GM21423 (cell line): ENCODE data around the gene SREBF2.

Experiments
- ATAC-seq: cut with Tn5 transposase; IDR thresholded peaks from one replicate; pipeline ENCODE4 v1.9.1; 2021; ENCODE audit warnings: mild to moderate bottlenecking, moderate library complexity; ENCODE audit not compliant: unreplicated experiment

SREBF2 gene

DNA sequence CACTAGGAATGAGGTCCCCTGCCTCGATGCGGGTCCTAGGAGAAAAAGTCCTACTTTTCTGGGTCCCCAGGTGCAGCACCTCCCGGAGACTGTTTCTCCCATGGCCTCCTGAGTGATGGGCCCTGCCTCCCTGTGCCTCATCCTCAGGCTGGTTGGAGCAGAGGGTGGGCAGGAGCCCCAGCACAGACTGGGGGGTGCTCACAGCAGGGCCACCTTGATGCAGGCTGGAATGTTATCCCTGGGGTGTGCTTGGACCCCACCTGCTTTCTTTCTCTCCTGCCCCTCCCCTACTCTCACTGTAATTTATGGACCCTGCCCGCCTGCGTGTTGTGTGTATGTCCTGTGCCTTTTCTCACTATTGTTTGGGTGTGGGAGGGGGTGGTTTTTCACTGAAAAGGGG is 73.9 kb downstream of the SREBF2 start:
- no peak for ATAC-seq

DNA sequence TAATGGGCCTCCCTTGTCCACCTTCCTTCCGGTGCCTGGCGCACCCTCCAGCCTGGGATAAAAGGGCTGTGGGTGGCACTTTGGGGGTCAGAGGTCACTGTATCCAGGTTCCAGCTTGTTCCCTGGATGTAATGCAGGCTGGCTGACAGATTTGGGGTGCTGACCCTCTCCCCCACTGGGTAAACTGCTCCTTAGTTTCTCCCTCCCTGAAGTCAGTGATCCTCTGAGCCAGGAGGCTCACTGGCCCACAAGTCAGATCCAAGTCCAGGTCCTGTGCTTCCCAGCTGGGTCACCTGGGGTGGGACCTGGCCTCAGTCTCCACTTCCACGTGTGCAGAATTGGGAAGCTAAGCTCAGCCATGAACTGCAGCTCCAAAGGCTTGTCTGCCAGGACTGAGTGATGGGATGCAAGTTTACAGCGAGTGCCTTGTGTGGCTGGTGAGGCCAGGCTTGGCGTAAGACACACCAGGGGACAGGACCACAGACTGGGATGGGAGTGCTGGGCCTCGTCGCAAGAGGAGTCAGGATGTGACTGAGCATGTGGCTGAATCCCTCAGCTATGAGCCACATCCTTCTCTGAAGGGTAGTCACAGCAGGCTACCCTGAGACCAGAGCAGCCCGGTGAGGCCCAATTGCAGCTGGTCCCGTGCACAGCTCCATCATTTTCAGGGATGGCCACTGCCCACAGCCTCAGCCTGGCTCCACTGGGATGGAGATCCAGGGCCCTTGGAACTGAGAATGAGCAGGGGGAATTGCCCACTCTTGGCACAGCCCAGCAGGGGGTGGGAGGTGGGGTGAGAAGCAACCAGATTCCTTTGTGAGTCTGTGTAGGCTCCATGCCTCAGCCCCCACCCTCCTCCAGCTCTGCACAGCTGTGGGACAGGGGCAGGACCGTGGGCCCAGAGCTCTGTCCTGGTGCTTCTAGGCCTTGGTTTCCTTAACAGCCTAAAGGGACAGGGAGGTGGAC is 74.8 kb downstream of the SREBF2 start:
- ATAC-seq, result no peak

DNA sequence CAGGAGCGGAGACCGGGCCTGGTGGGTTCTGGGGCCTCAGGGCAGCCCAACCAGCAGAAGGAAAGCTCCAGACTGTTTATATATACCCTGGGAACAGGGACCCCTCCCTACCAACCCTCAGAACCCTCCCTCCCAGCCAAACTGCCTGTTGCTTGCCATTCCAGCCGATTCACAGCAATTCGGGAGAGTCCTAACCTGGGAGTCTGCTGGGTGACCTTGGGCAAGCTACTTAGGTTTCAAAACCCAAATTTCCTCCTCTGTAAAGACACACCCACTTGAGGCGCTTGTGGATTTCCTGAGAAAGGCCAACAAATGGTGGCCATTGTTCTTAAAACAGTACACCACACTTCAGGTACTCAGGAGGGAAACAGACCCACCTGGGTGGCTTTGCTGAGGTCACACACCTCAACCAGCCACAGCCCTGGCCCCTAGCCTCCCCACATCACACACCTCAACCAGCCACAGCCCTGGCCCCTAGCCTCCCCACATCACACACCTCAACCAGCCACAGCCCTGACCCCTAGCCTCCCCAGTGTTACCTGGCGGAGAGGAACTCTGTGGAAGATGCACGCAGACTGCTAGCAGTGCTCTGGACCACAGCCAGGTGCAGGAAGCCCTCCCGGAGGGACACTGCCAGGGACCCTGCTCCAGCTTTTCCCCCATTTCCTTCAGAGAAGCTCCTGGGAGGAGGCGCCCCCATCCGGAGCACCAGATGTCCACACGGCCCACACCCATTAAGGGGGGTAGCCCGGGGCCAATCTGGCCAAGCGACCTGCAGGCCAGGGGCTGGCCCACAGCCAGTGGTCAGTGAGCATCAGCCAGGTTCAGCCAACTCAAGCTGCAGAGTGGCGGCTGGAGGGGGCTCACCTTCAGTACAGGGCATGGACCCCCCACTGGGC is 75.8 kb downstream of the SREBF2 start:
- ATAC-seq, result no peak

GRCh38 chr22:41909310-41910049 is 76.6 kb downstream of the SREBF2 start:
- ATAC-seq, result no peak

GRCh38 chr22:41910050-41911000 is 77.4 kb downstream of the SREBF2 start:
- ATAC-seq, result no peak

DNA sequence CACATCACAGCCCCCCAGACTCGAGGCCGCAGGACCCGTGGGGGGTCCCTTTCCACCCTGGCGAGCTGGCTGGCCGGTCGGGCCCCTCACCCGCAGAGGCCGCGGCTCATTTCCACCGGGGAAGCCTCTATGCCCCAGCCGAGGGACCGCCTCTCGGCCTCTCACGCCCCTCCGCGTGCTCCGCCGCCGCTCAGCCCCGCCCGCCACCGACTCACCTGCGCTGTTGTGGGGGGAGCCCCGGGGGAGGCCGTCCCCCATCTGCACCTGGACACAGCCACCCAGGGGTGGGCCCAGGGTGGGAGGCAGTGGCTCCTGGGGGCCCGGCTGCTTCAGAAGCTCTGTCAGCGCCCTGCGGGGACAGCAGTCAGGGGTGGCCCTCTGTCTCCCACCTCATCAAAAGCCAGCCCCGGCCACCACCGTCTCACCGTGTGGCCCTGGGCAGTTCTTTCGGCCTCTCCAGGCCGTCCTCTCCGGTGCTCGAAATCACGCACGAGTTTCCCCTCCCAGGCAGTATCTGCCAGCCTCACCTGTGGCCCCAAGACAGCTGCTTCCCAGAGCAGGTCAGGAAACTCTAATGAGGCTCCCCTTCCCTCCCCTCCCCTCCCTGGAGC is 78.2 kb downstream of the SREBF2 start:
- ATAC-seq, result no peak

DNA sequence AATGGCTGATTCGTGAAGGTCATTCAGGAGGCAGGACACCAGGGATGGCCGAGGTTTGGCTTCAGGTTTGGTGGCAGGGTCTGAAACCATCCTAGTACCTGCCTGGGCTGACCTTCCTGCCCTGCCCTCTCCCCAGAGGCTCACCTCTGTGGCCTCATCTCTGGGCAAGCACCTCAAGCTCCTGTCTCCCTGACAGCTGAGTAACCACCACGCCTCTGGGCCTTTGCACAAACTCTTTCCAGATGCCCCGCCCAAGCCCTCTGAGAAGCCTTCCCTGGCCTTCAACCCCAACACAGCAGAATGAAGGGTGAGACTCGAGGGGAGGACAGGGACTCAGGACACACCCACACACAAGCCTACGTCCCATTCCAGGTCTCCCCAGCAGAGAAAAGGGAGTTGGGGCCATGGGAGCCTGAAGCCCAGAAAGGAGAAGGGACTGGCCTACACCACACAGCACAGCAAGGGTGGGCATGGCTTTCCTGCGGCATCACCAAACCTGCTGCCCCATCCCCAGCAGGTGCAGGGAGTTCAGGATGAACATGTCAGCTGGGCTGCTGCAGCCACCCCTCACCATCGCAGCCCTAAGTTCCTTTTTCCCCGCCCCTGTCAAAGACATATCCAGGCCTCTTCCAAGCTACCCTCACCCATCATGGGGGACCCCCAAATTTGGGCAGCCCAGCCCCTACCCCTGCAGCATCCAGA is 79.6 kb downstream of the SREBF2 start:
- no peak for ATAC-seq

DNA sequence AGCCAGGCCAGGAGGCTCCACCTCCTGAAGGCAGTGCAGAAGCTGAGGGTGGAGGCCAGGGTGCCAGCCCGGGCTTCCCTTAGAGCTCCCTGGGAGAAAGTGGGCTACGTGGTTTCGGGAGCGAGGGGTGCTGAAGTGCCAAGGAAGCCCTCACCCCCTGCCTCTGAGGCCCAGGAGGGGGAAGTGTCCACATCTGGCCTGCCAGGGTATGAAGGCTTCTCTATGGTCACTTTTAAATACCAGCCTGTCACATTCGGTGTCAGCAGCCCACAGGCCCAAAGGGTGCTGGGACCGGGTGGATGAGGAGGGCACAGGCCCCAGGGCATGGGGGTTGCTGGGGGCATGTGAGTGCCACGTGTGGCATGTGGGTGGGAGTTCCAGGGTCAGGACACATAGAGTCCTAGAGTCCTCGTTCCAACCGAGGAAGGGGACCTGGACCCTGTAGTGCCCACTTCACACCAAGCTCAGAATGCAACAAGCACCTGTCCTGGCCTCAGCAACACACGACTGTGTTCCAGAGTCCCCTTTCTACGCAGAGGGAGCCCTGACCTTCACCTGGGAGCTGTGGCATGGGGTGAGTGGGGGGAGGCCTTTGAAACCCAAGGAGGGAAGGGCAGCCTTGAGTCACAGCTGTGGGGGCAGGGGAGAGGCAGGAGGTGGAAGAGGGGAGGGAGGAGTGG is 80.3 kb downstream of the SREBF2 start:
- no peak for ATAC-seq

DNA sequence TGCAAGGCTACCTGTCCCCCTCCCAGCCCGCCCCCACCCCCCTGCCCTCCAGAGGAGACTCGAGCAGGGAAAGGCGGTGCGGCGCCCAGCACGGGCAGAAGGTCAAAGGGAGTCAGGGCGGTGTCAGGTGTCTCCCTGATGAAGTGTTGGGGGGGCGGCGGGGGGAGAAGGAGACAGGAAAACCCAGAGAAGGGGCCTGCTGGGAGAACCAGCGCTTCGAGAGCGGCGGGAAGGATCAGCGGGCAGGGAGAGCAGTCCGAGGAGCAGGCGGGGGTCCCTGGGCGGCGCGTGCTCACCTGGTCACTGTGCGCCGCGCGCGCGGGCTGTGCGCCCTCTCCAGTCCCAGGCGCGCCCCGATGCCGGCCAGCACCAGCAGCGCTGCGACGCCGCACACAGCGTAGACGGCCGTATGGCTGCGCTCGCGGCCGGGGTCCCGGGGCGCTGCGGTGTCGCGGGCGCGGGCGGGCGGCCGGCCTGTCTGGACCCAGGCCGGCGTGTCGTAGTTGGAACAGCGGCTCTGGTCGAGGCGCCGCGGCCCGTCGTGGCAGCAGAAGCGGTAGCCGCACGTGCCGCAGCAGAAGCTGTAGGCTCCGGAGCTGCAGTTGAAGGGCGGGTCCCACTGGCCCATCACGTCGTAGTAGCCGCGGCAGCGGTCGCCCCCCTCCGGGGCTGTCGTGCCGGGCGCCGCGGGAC is 81.1 kb downstream of the SREBF2 start:
- no peak for ATAC-seq

GRCh38 chr22:41914611-41915034 is 81.7 kb downstream of the SREBF2 start:
- no peak for ATAC-seq

GRCh38 chr22:41915035-41915785 is 82.3 kb downstream of the SREBF2 start, which contains the start of gene SHISA8:
Gene SHISA8 (minus strand): TSS chr22:41915074. CDS start chr22:41914667, 407 bp downstream.
- no peak for ATAC-seq

DNA sequence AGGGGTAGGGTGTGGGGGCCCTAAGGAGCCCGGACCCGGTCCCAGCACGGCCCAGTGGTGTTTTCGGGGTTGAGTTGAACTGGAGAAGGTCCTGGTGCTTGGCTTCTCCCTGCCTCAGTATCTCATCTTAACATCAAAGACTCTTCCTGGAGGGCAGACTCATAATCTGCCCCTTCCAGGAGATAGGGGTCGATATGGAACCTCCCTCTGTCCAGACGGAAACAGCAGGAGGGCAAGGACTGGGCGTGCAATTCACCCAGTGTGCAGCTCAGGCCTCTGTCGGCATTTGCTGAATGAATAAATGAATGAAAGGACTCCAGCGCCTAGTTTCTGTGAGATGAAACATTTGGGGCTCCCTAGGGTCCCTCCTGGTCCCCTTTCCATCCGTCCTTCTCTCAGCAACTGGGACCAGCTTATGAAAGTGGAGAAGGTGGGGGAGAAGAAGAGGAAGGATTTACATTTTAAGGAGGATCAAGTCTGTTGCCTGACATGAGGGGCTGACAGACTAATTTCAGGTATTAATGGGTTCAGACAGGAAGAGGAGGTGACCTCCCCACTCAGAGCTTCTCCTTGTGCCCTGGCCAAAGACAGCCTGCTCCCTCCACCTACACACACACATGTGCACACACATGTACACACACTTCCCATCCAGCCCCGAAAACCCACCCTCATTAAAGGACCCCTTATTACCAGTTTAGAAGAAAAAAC is 83.0 kb downstream of the SREBF2 start:
- no peak for ATAC-seq

GRCh38 chr22:41916745-41917358 is 83.9 kb downstream of the SREBF2 start:
- ATAC-seq, result no peak

DNA sequence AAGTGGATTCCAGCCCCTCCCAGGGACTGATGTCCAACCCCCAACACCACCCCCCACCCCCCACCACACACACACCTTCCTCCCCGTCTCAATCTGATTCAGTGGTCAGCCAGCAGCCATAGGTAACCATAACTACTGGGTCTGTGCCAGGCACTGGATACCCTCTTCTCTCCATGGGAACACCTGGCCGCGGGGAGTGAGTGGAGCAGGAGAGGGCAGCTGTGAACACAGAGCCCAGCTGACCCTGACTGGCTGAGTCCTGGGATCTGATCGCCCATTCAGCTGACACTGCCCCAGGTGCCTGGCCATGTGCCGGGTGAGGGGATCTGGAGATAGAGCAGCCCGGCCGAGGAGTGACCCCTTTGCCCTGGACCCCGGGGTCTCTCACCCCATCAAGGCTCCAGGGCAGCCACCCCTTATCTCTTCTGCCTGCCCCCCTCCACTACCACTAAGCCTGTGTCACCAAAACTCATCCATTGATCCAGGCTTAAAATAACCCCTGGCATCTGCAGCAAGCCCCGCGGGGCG is 84.5 kb downstream of the SREBF2 start:
- no peak for ATAC-seq
